K562 (cell line): Measurements from ENCODE around the gene PRKAR1B.

ENCODE experiments used
- EP300 ChIP-seq: IDR thresholded peaks from 2 replicates; pipeline ENCODE4 v1.6.1; 2012; ENCODE audit warnings: low read length, improper control_type of control experiment
- NBN ChIP-seq: fragments of 450-650 bp; IDR thresholded peaks from 2 replicates; pipeline ENCODE4 v1.6.1; 2016; ENCODE audit warnings: low read depth, mild to moderate bottlenecking
- SP1 ChIP-seq: sonication (generic); formaldehyde crosslinking; IDR thresholded peaks from 2 replicates; pipeline ENCODE4 v1.8.1; 2022; ENCODE audit warnings: mild to moderate bottlenecking, missing genetic modification reagents

DNA sequence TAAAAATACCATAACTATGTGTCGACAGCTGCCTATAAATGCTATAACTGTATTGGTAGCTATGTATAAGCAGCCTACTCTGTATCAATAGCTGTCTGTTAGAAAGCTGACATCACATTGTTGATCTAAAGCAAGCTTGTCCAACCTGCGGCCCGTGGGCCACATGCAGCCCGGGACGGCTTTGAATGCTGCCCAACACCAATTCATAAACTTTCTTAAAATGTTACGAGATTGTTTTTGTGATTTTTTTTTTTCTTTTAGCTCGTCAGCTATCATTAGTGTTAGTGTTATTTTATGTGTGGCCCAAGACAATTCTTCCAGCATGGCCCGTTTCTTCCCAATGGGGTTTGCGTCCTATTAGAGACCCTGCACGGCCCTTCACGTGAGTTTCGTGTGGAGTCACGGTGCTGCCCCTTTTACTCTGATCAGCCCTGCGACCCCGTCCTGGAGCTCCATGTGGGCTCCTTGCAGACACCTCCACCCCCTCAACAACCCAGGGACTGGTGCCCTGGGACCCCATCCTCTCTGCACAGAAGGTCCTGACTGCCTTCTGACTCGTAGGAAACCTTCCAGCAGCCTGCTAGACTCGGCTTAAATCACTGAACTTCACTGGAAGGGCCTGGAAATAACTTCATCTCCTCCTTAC is 4.5 kb upstream of the PRKAR1B start:
- TF ChIP-seq SP1 (CRISPR knock-in tag) (no peak), EP300 (no peak), NBN (no peak)
